HEK293 (cell line): ENCODE measurements around the gene ENTREP1.

Experiments
- ZBTB20 ChIP-seq: fragments of 450-650 bp; formaldehyde crosslinking; IDR thresholded peaks from 2 replicates; pipeline ENCODE4 v1.5.1; 2016; ENCODE audit warnings: missing biosample characterization, missing genetic modification characterization
- ZEB2 ChIP-seq: fragments of 450-650 bp; formaldehyde crosslinking; IDR thresholded peaks from 2 replicates; pipeline ENCODE4 v1.5.1; 2016; ENCODE audit warnings: missing biosample characterization, missing genetic modification characterization
- ZNF121 ChIP-seq: fragments of 450-650 bp; formaldehyde crosslinking; IDR thresholded peaks from 2 replicates; pipeline ENCODE4 v1.5.1; 2016; ENCODE audit warnings: missing biosample characterization, missing genetic modification characterization
- ZNF184 ChIP-seq: fragments of 450-650 bp; IDR thresholded peaks from 2 replicates; pipeline ENCODE4 v1.5.1; 2018; ENCODE audit warnings: missing biosample characterization, mild to moderate bottlenecking, missing genetic modification characterization
- ZNF274 ChIP-seq, 2 experiments: fragments of 200-500 bp in 1 of 2; fragments of 450-650 bp in 1 of 2; sonication (Bioruptor generic) in 1 of 2; formaldehyde crosslinking in 1 of 2; IDR thresholded peaks; 2 replicates each; pipeline versions ENCODE4 v1.5.1 to v1.6.1; 2014 to 2016; ENCODE audit warnings: borderline replicate concordance in 1 of 2, inconsistent platforms in 1 of 2, low read length in 1 of 2, missing biosample characterization in 1 of 2, missing genetic modification characterization in 1 of 2
- TF ChIP-seq, protein P1 (sequence below): fragments of 450-650 bp; formaldehyde crosslinking; IDR thresholded peaks from 2 replicates; pipeline ENCODE4 v1.5.1; 2016; ENCODE audit warnings: missing biosample characterization, missing genetic modification characterization
- TF ChIP-seq, protein P2 (sequence below): fragments of 450-650 bp; formaldehyde crosslinking; IDR thresholded peaks from 2 replicates; pipeline ENCODE4 v1.5.1; 2016; ENCODE audit warnings: missing biosample characterization, missing genetic modification characterization

DNA sequence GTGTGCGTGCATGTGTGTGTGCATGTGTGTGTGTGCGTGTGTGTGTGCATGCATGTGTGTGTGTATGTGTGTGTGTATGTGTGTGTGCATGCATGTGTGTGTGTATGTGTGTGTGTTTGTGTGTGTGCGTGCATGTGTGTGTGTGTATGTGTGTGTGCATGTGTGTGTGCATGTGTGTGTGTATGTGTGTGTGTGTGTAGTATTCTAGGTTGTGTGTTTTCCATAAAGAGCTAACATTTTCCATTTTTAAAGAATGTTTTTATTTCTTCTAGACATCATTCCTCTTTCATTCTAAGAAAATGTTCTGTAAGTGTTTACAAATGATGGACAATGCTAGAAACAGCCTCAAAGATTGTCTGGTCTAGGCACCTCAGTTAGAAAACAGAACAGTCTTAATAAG, 15.6 kb downstream of the ENTREP1 start:
- TF ChIP-seq, protein P1, sequence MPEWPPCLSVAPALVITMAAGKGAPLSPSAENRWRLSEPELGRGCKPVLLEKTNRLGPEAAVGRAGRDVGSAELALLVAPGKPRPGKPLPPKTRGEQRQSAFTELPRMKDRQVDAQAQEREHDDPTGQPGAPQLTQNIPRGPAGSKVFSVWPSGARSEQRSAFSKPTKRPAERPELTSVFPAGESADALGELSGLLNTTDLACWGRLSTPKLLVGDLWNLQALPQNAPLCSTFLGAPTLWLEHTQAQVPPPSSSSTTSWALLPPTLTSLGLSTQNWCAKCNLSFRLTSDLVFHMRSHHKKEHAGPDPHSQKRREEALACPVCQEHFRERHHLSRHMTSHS (tag by site-specific recombination): no peak
- TF ChIP-seq ZNF184: no peak
- TF ChIP-seq, protein P2, sequence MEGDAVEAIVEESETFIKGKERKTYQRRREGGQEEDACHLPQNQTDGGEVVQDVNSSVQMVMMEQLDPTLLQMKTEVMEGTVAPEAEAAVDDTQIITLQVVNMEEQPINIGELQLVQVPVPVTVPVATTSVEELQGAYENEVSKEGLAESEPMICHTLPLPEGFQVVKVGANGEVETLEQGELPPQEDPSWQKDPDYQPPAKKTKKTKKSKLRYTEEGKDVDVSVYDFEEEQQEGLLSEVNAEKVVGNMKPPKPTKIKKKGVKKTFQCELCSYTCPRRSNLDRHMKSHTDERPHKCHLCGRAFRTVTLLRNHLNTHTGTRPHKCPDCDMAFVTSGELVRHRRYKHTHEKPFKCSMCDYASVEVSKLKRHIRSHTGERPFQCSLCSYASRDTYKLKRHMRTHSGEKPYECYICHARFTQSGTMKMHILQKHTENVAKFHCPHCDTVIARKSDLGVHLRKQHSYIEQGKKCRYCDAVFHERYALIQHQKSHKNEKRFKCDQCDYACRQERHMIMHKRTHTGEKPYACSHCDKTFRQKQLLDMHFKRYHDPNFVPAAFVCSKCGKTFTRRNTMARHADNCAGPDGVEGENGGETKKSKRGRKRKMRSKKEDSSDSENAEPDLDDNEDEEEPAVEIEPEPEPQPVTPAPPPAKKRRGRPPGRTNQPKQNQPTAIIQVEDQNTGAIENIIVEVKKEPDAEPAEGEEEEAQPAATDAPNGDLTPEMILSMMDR (tag by site-specific recombination): no peak
- TF ChIP-seq ZNF274 (IDR thresholded peaks at IDR 0.05; ENCODE audit: low read length): no peak
- no peak for TF ChIP-seq ZNF274 (tag by site-specific recombination; IDR thresholded peaks at IDR 0.05; ENCODE audit: borderline replicate concordance)
- no peak for TF ChIP-seq ZNF121 (tag by site-specific recombination)
- TF ChIP-seq ZEB2 (tag by site-specific recombination): no peak
- TF ChIP-seq ZBTB20 (tag by site-specific recombination): no peak
